ENCODE measurements around the gene INF2.
"Not testable (repeated sequence)": the region's sequence is repeated elsewhere in the genome, so short reads cannot be mapped to it uniquely, and the experiment has no call there.

The INF2 gene

DNA sequence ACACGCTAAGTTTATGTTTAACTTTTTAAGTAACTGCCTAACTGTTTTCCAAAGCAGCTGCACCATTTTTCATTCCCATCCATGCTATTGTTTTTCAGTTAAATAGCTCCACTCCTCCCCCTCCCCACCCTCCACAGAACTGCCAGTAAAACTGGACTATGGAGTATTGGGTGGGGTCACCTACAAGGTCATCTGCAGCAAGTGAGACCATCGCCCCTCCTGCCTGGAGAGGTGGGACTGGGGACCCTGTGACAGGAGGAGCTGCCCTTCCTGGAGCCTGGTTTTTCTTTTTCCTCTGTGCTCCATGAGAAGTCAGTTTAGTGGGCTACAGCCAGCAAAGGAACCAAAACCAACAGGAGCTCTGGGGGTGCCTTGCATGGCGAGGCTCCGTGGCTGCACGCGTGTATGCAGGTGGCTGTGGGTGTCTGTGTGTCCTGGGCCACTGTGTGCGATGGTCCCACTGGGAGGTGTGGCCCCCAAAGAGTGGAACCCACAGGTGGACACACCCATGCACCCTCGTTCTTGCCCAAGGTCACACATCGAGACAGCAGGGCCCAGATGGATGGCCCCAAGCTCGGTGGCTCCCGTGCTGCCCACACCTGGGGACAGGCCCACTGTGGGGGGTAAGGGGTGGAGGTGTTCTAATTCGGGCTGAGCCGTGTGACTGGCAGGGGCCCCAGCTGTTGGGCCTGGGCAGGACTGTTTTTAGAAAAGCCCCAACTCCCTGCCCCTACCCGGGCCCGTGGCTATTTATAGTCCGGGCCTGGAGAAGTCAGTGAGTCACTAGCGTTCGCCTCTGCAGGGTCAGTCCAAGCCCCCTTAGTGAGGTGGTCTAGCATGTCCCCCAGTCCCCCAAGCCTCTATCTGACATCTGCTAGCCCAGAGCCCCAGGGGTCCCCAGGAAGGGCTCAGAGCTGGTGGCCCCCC lies 32.4 kb downstream of the INF2 start:
- DNase-seq (ENCODE audit: low read depth, low spot score): no peak

DNA sequence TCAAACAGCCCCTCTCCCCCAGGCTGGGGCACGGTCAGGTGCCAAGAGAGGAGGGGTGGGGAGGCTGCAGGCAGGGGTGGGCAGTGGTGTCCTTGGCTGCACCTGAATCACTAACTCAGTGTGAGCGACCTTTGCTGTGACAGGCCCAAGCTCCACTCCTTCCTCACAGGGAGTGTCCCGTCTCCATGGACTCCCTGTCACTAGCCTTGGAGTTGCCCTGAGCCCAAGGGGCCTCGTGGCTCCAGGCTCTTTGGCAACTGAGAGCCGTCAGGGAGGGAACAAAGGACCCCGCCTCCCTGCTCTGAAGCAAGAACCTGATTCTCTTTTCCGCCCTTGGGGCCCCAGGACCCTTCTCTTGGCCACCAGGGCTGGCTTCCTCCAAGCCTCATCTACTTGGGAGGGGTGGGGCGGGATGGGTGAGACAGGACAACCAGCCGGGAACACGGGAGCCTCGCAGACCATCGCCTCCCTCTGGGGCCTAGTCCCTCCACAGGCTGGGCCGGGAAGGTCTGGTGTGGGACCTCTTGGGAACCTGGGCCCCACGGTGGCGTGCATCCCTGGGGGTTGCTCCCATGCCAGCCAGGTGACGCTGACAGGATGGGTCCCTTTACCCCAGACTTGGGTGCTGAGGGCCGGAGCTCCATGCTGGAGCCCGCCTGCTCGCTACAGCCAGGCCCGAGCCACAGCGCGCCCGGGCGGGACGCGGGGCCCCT lies 33.7 kb downstream of the INF2 start:
- DNase-seq (ENCODE audit: low read depth, low spot score): no peak

DNA sequence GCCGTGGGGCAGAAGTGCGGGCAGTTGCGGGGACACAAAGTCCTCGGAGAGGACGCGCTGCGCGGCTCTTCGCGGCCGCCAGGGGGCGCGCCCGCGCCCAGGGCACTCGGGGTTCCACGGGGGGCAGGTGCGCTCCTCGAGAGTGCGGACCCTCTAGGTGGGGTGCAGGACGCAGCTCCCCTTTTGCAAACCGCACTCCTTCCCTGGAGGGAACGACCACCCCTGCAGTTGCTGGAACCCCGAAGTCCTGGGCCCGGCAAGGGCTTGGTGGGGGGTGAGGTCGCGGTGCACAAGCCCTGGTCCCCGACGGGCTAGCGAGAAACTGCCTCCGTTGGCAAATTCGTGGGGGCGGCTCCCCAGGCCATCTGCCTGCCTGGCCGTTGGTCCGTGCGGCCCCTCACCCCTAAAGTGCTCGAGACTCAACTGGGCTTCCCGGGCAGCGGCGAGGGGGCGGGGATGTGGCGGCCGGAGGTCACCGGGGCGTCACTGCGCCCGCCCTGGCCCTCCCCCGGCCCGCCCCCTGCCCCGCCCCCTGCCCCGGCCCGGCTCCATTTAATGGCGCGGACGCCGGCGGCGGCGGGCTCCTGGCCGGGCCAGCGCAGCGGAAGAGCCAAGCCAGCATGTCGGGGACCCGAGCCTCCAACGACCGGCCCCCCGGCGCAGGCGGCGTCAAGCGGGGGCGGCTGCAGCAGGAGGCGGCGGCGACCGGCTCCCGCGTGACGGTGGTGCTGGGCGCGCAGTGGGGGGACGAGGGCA lies 34.4 kb downstream of the INF2 start, which contains the start of gene ADSS1:
Gene ADSS1 (plus strand): TSS at position 579 of the 756 bp plus-strand sequence. CDS start 42 bp downstream, at position 621.
- DNase-seq (ENCODE audit: low read depth, low spot score): peak; percentile 21

DNA sequence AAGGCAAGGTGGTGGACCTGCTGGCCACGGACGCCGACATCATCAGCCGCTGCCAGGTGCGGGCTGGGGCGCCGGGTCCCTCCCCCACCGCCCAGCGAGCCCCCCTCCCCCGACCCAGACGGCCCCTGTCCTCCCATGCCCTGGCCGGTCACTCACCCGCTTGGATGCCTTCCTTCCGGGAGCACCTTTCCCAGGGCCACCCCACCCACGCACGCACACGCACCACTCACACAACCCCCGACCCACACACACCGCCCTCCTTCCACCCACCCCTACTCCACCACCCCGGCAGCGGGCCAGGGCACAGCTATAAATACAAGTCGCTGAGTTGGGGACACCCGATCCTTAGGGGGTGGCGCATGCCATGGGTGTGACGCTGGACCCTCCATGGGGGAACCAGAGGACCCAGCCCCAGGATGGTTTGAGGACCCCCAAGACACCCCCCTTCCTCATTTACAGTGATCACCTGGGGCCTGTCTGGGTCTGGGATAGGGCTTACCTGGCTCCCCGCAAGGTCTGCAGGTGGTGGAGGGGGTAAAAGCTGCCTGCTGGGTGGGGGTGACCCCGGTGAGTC lies 35.1 kb downstream of the INF2 start:
- no peak for DNase-seq (ENCODE audit: low read depth, low spot score)

DNA sequence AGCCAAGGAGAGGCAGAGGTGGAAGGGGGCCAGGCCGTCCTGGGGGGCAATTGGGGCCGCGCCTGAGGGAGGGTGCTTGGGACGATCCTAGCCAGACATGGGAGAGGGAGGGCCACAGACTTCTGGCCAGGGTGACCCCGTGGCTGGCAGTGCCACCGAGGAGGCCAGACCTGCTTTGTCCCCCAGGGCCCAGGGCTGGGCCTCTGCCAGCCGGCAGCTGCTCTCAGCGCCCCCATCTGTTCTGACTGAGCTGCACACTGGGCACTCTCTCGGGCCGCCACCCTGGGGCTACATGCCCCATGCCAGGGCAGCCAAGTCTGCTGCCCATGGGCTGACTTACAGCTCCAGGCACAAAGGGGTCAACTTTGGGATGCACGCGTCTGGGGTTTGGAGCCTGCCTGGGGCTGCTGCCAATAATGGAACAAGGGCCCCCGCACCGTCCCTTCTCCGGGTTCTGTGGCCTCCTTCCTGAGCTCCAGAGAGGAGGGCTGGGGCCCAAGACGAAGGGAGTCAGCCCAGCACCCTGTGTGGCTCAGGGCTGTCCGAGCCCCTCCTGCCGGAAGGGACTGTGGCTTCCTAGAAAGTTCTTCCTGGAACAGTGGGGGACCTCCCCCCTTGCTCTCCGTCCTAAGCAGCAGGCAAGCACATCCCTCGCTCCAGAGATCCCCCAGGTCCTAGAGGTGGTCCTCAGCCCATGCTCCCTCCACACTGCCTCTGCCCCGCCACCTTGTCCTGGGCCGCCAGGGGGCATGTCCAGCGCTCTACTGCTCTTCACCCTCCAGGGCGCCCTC lies 35.8 kb downstream of the INF2 start:
- no peak for DNase-seq (ENCODE audit: low read depth, low spot score)

DNA sequence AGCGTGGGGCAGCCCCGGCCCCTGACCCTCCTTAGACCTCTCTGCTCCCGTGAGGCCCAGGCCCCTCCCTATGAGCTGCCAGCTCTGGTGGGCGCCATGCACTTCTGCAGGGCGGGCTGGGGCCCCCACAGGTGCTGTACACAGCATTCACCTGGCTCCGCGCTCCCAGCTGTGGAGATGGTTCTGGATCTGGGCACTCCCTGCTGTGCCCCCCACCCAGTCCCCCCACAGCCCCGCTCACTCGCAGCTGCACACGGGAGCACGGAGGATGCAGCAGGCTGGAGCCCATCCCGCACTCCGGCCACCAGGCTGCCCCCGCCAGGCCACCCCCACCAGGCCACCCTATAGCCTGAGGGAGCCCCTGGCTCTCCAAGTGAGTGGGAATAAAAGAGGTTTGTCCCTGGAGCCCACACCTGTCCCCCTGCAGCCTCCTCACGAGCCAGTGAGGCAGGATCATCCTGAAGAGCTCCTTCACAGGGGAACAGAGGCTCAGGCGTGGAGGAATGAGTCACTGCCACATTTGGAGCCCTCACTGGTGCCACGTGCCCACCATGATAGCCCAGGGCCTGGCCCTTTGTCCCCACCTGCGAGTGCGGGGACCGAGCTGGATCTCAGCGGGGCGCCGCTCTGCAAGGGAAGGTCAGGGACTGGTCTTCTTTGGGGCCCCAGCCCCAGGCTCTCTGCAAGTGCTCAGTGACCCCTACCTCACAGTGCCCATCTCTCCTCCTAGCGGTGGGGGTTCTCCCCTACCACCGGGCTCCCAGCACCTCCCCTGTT lies 36.5 kb downstream of the INF2 start:
- DNase-seq (ENCODE audit: low read depth, low spot score): no peak

DNA sequence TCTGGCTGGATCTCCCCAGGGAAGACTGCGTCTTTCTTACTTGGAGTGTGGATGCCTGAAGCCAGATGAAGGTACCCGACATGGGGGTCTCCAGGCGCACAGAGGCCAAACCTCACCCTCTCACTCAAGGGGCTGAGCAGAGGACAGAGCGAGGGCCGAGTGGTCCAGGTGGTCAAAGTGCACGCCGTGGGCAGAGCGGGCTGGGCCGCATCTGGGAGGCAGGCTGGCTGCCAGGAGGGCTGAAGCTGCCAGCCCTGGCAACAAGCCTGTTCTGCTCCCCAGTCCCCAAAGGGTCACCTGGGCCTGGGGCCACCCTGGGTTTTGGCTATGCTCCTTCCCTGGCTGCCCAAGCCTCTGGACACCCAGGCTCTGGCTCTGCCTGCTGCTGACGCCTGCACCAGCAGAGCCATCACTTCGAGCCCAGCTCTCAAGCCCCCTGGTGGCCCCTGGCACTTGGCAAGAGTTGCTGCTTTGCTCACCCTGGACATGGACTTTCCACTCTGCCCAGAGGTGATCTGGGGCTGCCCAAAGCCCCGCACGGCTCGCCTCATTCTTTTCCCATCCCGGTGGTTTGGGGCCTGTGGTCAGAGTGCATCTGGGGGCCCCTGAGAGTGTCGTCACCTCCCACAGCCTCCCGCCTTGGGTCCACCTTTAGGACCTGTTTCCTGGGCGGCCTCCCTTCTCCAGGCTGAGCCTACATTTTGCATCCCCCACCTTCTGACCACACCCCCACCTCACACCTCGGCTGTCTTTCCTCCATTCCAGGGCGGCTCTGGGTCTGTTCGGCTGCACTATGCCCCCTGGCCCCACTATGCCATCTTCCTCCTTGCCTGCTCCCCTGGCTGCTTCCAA lies 37.4 kb downstream of the INF2 start:
- DNase-seq (ENCODE audit: low read depth, low spot score): no peak

DNA sequence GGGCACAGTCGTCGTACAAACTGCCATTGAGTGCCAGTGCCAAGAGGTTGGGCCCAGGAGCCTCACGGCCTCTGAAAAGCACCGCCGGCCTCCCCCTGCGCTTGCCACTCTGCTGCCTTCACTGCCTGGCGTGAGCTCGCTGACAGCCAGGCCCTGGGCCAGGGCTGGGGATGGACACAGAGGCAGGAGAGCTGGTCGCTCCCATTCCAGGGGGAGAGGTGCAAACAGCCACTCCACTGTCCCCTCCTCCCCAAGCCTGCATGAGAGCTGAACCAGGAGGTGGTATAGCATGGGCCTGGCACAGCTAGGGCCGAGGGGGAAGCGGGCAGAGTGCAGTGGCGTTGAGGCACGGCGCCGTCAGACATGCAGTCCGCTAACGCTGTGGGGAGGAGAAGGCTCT lies 39.2 kb downstream of the INF2 start:
- no peak for DNase-seq (ENCODE audit: low read depth, low spot score)

DNA sequence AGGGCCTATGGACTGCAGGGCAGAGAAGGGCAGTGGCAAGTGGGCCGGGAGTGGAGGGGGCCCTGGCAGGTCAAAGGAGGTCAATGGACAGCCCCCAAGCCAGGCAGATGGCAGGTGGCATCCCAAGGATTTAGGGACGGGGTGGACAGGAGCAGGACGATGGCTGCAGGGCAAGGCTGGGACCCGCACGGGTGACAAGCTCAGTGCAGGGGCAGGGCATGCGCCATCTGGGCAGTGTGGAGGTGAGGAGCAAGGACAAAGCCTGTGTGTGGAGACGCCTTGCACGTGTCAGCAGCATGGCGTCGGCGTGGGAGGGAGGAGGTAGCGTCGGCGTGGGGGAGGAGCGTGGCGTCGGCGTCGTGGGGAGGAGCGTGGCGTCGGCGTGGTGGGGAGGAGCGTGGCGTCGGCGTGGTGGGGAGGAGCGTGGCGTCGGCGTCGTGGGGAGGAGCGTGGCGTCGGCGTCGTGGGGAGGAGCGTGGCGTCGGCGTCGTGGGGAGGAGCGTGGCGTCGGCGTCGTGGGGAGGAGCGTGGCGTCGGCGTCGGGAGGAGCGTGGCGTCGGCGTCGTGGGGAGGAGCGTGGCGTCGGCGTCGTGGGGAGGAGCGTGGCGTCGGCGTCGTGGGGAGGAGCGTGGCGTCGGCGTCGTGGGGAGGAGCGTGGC lies 39.9 kb downstream of the INF2 start:
- DNase-seq (ENCODE audit: low read depth, low spot score): not testable (repeated sequence)

DNA sequence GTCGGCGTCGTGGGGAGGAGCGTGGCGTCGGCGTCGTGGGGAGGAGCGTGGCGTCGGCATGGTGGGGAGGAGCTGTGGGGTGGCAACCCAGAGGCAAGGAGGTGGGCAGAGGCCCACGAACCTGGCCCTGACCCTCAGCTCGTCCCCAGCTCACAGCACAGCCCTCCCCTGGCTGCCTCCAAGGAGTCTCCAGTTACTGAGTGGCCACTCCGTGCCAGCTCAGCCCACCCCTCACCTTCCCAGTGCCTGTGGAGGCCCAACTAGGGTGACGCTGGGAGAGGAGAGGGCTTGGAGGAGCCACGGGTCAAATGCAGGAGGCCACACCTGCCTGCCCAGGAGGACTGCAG lies 40.4 kb downstream of the INF2 start:
- DNase-seq (ENCODE audit: low read depth, low spot score): no peak

DNA sequence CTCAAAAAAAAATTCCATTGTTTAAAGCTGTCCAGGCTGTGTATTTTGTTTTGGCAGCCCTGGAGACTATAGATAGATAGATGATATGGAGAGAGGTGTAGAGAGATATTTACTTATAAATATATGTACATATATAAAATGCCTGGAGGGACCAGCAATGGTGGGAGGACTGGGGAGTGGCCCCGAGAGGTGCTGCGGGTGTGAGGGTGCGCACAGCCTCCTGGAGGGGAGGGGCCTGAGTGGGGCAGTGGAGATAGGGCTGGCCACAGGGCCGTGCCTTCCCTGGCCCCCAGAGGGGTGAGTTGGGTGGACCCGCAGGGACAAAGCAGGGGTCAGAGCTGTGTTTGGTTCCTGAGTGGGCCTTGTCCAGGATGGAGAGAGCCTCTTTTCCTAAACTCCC lies 41.1 kb downstream of the INF2 start:
- DNase-seq (ENCODE audit: low read depth, low spot score): no peak

DNA sequence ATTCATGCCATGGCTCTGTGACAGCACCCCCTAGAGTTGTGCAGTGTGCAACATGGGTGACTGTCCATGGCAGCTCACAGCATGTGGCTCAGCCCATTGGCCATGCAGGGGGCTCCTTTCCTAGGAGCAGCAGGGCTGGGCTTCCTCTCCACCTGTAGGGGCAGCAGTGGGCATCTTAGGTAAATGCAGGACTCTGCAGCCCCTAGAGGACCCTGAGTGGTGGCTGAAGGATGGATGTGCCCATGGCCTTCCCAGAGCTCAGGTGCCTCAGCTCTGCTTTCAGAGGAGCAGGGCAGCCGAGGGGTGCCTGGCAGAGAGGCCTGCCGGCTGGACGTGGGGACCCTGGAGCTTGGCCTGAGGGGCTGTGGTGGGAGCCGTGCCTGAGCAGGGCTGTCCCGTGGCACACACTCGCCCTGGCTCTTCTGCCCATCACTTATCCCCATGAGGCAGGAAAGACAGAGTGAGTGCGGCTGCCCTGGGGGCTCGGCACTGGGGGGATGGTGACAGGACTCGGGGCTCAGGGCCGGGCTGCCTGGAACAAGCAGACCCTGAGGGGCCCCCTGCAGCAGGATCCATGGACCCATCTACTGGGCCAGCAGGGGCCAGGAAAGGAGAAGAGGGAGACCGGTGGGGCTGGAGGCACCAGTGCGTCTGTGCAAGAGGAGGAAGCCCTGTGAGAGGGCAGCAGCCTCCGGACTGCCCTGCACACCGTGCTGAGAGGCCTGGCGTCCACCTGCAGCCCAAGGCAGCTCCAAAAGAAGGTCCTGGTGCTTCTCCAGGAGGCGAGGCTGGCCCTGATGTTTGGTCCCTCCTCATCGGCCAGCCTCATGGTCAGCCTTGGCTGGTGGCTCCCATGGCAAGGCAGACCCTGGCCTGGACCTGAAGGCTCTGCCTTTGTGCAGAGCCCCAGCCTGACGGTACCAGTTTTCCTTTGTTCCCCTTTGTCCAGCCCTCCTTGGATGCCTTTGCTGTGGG lies 42.2 kb downstream of the INF2 start:
- no peak for DNase-seq (ENCODE audit: low read depth, low spot score)

DNA sequence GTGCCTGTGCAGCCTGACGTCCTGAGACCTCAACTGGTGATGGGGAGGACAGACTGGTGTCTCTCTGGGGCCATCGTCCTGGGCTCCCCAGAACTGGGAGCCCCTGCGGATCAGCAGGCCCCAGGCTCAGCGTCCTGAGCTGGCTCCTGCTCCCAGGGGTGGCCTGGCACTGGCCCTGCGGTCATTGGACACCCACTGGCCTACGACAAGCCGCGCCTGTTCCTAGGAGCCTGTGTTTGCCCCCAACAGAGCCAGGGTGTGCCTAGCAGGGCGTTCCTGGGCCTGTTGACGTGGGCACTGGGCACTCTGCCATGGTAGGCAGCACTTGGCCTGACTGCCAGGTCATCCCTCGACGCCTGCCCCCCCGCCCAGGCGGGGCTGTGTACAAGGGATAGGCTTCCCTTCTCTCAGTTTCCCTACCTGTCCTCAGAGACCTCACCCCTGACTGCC lies 43.0 kb downstream of the INF2 start:
- DNase-seq (ENCODE audit: low read depth, low spot score): no peak

DNA sequence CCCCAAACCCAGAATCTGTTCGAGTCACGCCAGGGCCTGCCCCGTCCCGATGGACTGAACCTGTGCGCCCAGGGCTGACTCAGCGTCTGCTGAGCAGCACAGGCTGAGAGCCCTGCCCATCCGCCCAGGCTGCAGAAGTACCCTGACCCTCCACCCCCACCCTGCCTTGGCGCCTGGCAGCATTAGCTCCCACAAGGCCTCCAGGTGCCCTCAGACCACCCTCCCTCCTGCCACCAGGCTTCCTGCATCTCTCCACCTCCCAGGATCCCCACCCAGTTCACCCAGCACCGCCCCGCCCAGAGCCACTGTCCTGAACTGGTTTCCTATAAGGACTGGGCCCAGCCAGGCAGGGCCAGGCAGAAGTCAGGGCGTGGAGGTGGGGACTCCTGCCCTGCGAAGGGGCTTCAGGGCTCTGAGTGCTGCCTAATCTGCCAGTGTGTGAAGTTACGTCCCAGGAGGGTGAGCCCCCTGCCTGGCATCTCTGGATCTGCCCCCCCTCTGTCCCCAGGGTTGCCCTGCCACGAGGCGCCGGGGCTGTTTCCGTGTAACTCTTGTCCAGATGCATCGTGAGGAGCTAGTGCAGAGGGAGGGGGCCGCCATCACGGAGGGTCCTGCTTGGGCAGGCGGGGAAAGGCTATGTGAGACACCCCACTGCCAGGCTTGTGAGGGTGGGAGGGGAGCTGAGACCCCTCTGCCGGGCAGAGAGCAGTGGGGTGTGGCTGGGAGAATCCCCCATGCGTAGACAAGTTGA lies 43.7 kb downstream of the INF2 start:
- DNase-seq (ENCODE audit: low read depth, low spot score): no peak

DNA sequence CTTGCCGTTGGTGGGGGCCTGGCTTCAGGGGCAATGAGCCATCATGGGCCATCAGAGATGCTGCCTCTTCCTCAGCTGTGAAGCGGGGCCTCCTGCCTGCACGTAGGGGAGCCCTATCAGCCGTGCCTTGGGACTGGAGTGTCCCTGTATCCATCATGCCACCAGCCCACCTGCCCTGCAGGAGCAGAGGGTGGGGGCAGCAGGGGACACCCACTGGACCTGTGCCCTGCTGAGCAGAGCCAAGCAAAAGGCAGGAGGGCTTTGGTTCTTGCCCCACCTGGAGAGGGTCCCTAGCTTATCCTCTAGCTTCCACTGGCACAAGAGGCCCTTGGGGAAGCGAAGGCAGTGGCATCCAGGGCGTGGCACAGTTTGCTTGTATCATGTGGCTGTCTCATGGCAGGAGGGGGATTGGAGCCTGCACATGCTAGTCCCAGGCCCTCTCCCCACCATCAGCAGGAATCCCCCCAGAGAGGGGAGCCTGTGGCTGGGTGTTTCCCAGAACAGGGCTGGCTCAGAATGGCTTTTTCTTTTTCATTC lies 44.7 kb downstream of the INF2 start:
- no peak for DNase-seq (ENCODE audit: low read depth, low spot score)

DNA sequence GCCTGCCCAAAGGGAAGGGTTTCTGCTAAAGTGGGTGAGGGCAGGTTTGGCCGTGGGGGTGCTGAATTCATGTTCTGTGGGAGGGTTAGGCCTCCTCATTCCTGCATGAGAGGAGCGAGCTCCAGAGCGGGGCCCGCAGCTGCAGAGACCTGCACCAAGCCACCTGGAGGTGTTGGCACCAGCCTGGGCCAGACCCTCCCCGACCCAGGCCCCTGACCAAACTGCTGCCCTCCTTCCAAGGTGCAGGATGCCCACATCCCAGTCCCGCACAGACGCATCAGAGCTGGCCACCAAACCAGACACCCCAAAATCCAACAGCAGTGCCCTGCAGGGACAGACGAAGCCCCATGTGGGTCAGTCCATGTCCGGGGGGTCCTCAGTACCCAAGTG lies 45.2 kb downstream of the INF2 start:
- DNase-seq (ENCODE audit: low read depth, low spot score): no peak
